Mucosa of stomach (tissue), 1 donor: ENCODE data around the gene SEC14L2.
"Not testable (repeated sequence)": the region's sequence is repeated elsewhere in the genome, so short reads cannot be mapped to it uniquely, and the experiment has no call there.

Experiments
- H3K27me3 ChIP-seq: one replicate; pipeline ENCODE4 v1.7.0; 2013; ENCODE audit warnings: mild to moderate bottlenecking, low read length; ENCODE audit not compliant: control insufficient read depth, insufficient read depth
- H3K36me3 ChIP-seq: one replicate; pipeline ENCODE4 v1.7.0; 2013; ENCODE audit warnings: low read length; ENCODE audit not compliant: control insufficient read depth, insufficient read depth
- H3K4me1 ChIP-seq: one replicate; pipeline ENCODE4 v1.7.0; 2013; ENCODE audit warnings: mild to moderate bottlenecking, low read length; ENCODE audit not compliant: control insufficient read depth, insufficient read depth
- H3K4me3 ChIP-seq: one replicate; pipeline ENCODE4 v1.7.0; 2013; ENCODE audit warnings: low read length
- H3K9ac ChIP-seq: one replicate; pipeline ENCODE4 v1.7.0; 2013; ENCODE audit warnings: mild to moderate bottlenecking, low read length, moderate library complexity
- H3K9me3 ChIP-seq: one replicate; pipeline ENCODE4 v1.7.0; 2013; ENCODE audit warnings: mild to moderate bottlenecking, low read length, moderate library complexity; ENCODE audit not compliant: control insufficient read depth
- donor health status: Pancreatic carcinoma.

SEC14L2 gene

GRCh38 chr22:30399718-30400117, 2.9 kb downstream of the SEC14L2 start:
- no peak overlapping the region for H3K4me3 ChIP-seq
- H3K4me1 ChIP-seq, result peaks cover 35% of the 10 kb centered on the region
- H3K27me3 ChIP-seq, result peaks cover 9% of the 10 kb centered on the region
- no peak overlapping the region for H3K9ac ChIP-seq
- no peaks in the 10 kb centered on the region for H3K36me3 ChIP-seq
- H3K9me3 ChIP-seq, result no peaks in the 10 kb centered on the region

GRCh38 chr22:30400159-30400558, 3.3 kb downstream of the SEC14L2 start:
- Histone ChIP-seq H3K36me3 (no peaks in the 10 kb centered on the region), H3K27me3 (peaks cover 9% of the 10 kb centered on the region), H3K4me3 (no peak overlapping the region), H3K4me1 (peaks cover 35% of the 10 kb centered on the region), H3K9me3 (no peaks in the 10 kb centered on the region), H3K9ac (no peak overlapping the region)

DNA sequence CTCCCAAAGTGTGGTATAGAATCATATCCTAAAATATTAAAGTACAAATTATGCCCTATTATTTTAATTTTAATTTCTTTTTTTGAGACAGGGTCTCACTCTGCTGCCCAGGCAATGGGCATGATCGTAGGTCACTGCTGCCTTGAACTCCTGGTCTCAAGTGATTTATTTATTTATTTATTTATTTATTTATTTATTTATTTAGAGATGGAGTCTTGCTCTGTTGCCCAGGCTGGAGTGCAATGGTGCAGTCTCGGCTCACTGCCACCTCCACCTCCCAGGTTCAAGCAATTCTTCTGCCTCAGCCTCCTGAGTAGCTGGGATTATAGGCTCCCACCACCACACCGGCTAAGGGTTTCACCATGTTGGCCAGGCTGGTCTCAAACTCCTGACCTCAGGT, 4.2 kb downstream of the SEC14L2 start:
- not testable (repeated sequence) for H3K36me3 ChIP-seq, H3K9me3 ChIP-seq, H3K27me3 ChIP-seq, H3K4me3 ChIP-seq, H3K9ac ChIP-seq
- peaks cover 35% of the 10 kb centered on the region for H3K4me1 ChIP-seq

GRCh38 chr22:30402028-30402765, 5.4 kb downstream of the SEC14L2 start:
- H3K36me3 ChIP-seq, result no peaks in the 10 kb centered on the region
- no peak overlapping the region for H3K4me3 ChIP-seq

GRCh38 chr22:30402766-30403104, 5.9 kb downstream of the SEC14L2 start:
- not testable (repeated sequence) for H3K9ac ChIP-seq, H3K36me3 ChIP-seq, H3K9me3 ChIP-seq, H3K4me3 ChIP-seq, H3K27me3 ChIP-seq
- peaks cover 21% of the 10 kb centered on the region for H3K4me1 ChIP-seq

More at GRCh38 chr22:30402028-30402765, 5.4 kb downstream of the SEC14L2 start:
- H3K27me3 ChIP-seq, result peaks cover 9% of the 10 kb centered on the region
- peaks cover 26% of the 10 kb centered on the region for H3K4me1 ChIP-seq
- no peak overlapping the region for H3K9ac ChIP-seq
- no peaks in the 10 kb centered on the region for H3K9me3 ChIP-seq

- Histone ChIP-seq H3K27me3 (no peaks in the 10 kb centered on the region), H3K4me3 (no peak overlapping the region), H3K36me3 (no peaks in the 10 kb centered on the region), H3K9me3 (no peaks in the 10 kb centered on the region), H3K4me1 (peaks cover 7% of the 10 kb centered on the region), H3K9ac (no peak overlapping the region)
Observed at GRCh38 chr22:30404307-30404706, 7.5 kb downstream of the SEC14L2 start.

- Histone ChIP-seq H3K9ac (no peak overlapping the region), H3K27me3 (no peaks in the 10 kb centered on the region), H3K4me1 (peaks cover 7% of the 10 kb centered on the region), H3K36me3 (no peaks in the 10 kb centered on the region), H3K4me3 (no peak overlapping the region), H3K9me3 (no peaks in the 10 kb centered on the region)
Observed at GRCh38 chr22:30405731-30406130, 8.9 kb downstream of the SEC14L2 start.

GRCh38 chr22:30406400-30406799, 9.6 kb downstream of the SEC14L2 start:
- no peaks in the 10 kb centered on the region for H3K9me3 ChIP-seq
- no peak overlapping the region for H3K4me3 ChIP-seq
- H3K36me3 ChIP-seq, result no peaks in the 10 kb centered on the region
- peaks cover 7% of the 10 kb centered on the region for H3K4me1 ChIP-seq
- H3K9ac ChIP-seq, result no peak overlapping the region
- no peaks in the 10 kb centered on the region for H3K27me3 ChIP-seq

- Histone ChIP-seq H3K36me3 (no peaks in the 10 kb centered on the region), H3K9ac (no peak overlapping the region), H3K27me3 (no peaks in the 10 kb centered on the region), H3K4me3 (no peak overlapping the region), H3K4me1 (no peaks in the 10 kb centered on the region), H3K9me3 (no peaks in the 10 kb centered on the region)
Observed at GRCh38 chr22:30408388-30409102, 11.7 kb downstream of the SEC14L2 start.

- no peaks in the 10 kb centered on the region for H3K27me3 ChIP-seq
- H3K9ac ChIP-seq, result no peak overlapping the region
- no peak overlapping the region for H3K4me3 ChIP-seq
- H3K4me1 ChIP-seq, result peaks cover 13% of the 10 kb centered on the region
- H3K9me3 ChIP-seq, result no peaks in the 10 kb centered on the region
- H3K36me3 ChIP-seq, result peaks cover 7% of the 10 kb centered on the region
Observed at GRCh38 chr22:30411780-30412179, 15.0 kb downstream of the SEC14L2 start.

DNA sequence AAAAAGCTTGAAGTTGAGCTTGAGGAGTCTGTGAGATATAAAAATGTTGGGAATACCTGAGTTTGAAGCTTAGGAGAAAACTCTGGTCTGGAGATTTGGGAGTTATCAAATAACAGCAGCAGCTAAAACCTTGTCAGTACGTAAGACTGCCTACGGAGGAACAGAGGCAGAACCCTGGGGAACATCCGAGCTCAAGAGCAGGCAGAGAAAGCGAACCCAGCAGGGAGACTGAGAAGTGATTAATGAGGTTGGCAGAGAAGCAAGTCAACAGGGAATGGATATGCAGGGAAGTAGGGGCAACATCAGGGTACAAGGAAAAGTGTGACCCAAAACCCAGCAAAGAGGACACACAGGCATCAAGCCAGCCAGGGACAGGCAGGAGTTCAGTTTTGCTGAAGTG, 16.2 kb downstream of the SEC14L2 start:
- no peaks in the 10 kb centered on the region for H3K9me3 ChIP-seq
- no peak overlapping the region for H3K4me3 ChIP-seq
- no peaks in the 10 kb centered on the region for H3K27me3 ChIP-seq
- H3K36me3 ChIP-seq, result peaks cover 7% of the 10 kb centered on the region
- H3K4me1 ChIP-seq, result peaks cover 25% of the 10 kb centered on the region
- no peak overlapping the region for H3K9ac ChIP-seq

GRCh38 chr22:30413745-30414524, 17.1 kb downstream of the SEC14L2 start:
- Histone ChIP-seq H3K4me3 (no peak overlapping the region), H3K4me1 (peaks cover 33% of the 10 kb centered on the region), H3K27me3 (no peaks in the 10 kb centered on the region), H3K9ac (no peak overlapping the region), H3K36me3 (peaks cover 7% of the 10 kb centered on the region), H3K9me3 (no peaks in the 10 kb centered on the region)
